Measurements from ENCODE around the gene SGCA. TPM values are rescaled to one million over a fixed set of nuclear protein-coding genes. Genes with fewer than 3 reads are reported as not detected.

Gene SGCA
- total and polyA plus RNA-seq, 2 of the 13 experiments (the other 11 are each of a cell fraction or from before 2014, with no cell fraction given) = not detected

DNA sequence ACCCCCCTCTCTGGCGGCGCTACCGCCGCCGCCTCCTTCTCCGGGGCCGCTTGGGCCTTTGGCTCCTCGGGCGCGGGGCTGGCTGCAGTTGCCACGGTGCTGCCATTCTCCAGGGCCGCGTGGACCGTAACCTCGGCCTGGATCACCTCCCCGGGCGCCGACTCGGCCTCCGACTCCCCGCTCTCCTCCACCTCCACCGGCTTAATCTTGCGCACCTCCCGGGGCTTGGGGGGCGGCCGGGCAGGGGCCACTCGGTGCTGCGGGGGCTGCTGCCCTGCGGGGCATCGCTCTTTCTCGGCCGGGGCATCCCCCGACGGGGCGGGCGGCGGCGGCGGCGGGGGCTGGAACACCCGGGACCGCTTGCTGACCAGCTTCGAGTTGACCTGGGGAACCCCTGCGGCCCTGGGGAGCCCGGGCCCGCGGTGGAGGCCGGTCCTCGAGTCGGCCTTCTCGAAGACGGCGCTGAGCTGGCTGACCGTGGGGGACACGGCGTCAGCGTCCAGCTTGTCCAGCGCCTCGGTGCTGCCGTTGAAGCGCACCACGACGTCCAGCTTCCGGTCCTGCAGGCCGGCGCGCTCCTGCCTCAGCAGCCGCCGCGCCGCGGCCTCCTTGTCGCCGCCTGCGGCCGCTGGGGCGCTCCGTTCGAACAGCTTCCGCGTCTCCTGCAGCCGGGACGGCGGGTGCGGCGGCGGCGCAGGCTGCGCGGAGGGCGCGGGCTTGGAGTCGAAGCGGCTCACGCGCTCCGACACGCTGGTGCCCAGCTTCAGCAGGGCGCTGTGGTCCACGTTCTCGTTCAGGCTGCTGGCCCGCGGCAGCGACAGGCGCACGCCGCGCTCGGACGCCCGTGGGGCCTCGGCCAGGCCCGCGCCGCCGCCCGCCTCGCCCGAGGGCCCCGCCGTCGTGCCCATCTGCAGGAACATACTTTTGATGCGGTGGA is 16.1 kb upstream of the SGCA start (continued):
- peak; percentile 6; the same call in 1 of the 2 replicates for TF ChIP-seq HNF4G (IDR thresholded peaks at IDR 0.05; ENCODE audit: borderline replicate concordance, low read depth, low read length)
- TF ChIP-seq HNF4G (CRISPR knock-in tag; IDR thresholded peaks at IDR 0.05; ENCODE audit: borderline replicate concordance, low read depth) = no peak
- 0 out of 2 replicates have a peak, but pooled peaks have one; percentile 29 for TF ChIP-seq PREB (CRISPR knock-in tag; IDR thresholded peaks at IDR 0.05)
- TF ChIP-seq RFX3 (CRISPR knock-in tag; IDR thresholded peaks at IDR 0.05) = no peak
- TF ChIP-seq TMF1 (CRISPR knock-in tag; IDR thresholded peaks at IDR 0.05; ENCODE audit: low read depth) = peak; percentile 78; the same call in 1 of the 2 replicates
- TF ChIP-seq, protein P1, sequence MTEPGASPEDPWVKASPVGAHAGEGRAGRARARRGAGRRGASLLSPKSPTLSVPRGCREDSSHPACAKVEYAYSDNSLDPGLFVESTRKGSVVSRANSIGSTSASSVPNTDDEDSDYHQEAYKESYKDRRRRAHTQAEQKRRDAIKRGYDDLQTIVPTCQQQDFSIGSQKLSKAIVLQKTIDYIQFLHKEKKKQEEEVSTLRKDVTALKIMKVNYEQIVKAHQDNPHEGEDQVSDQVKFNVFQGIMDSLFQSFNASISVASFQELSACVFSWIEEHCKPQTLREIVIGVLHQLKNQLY (CRISPR knock-in tag; IDR thresholded peaks at IDR 0.05) = no peak
- TF ChIP-seq, protein P2, sequence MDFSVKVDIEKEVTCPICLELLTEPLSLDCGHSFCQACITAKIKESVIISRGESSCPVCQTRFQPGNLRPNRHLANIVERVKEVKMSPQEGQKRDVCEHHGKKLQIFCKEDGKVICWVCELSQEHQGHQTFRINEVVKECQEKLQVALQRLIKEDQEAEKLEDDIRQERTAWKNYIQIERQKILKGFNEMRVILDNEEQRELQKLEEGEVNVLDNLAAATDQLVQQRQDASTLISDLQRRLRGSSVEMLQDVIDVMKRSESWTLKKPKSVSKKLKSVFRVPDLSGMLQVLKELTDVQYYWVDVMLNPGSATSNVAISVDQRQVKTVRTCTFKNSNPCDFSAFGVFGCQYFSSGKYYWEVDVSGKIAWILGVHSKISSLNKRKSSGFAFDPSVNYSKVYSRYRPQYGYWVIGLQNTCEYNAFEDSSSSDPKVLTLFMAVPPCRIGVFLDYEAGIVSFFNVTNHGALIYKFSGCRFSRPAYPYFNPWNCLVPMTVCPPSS (IDR thresholded peaks at IDR 0.05) = no peak
- TF ChIP-seq ARNT (IDR thresholded peaks at IDR 0.05) = no peak
- TF ChIP-seq ZNF614 (CRISPR knock-in tag; IDR thresholded peaks at IDR 0.05; ENCODE audit: borderline replicate concordance) = no peak
- TF ChIP-seq ZNF280B (CRISPR knock-in tag; IDR thresholded peaks at IDR 0.05; ENCODE audit: borderline replicate concordance) = no peak
- TF ChIP-seq, protein P3, sequence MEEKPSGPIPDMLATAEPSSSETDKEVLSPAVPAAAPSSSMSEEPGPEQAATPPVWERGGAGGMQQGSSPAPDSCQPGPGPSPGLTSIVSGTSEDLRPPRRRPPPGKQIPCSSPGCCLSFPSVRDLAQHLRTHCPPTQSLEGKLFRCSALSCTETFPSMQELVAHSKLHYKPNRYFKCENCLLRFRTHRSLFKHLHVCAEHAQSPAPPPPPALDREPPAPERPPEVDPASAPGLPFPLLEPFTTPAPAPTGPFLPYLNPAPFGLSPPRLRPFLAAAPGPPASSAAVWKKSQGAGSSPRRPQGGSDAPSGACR (CRISPR knock-in tag; IDR thresholded peaks at IDR 0.05) = no peak
- TF ChIP-seq HNRNPL (IDR thresholded peaks at IDR 0.05; ENCODE audit: low read depth, low read length) = peak; percentile 23; the same call in 1 of the 2 replicates
- TF ChIP-seq, protein P4, sequence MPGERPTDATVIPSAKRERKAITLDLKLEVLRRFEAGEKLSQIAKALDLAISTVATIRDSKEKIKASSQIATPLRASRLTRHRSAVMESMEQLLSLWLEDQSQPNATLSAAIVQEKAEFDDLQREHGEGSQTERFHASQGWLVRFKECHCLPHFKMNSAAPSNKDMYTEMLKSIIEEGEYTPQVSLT (CRISPR knock-in tag; IDR thresholded peaks at IDR 0.05; ENCODE audit: borderline replicate concordance, low read depth) = no peak
- no peak for TF ChIP-seq THYN1 (CRISPR knock-in tag; IDR thresholded peaks at IDR 0.05; ENCODE audit: borderline replicate concordance, low read depth)
- TF ChIP-seq, protein P5, sequence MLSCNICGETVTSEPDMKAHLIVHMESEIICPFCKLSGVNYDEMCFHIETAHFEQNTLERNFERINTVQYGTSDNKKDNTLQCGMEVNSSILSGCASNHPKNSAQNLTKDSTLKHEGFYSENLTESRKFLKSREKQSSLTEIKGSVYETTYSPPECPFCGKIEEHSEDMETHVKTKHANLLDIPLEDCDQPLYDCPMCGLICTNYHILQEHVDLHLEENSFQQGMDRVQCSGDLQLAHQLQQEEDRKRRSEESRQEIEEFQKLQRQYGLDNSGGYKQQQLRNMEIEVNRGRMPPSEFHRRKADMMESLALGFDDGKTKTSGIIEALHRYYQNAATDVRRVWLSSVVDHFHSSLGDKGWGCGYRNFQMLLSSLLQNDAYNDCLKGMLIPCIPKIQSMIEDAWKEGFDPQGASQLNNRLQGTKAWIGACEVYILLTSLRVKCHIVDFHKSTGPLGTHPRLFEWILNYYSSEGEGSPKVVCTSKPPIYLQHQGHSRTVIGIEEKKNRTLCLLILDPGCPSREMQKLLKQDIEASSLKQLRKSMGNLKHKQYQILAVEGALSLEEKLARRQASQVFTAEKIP (CRISPR knock-in tag; IDR thresholded peaks at IDR 0.05; ENCODE audit: borderline replicate concordance) = no peak
- TF ChIP-seq ZNF737 (CRISPR knock-in tag; IDR thresholded peaks at IDR 0.05; ENCODE audit: borderline replicate concordance) = no peak
- TF ChIP-seq ZNF232 (CRISPR knock-in tag; IDR thresholded peaks at IDR 0.05; ENCODE audit: borderline replicate concordance) = no peak
- TF ChIP-seq ZSCAN9 (CRISPR knock-in tag; IDR thresholded peaks at IDR 0.05; ENCODE audit: borderline replicate concordance) = no peak
- peak; percentile 89 for TF ChIP-seq HES4 (CRISPR knock-in tag; IDR thresholded peaks at IDR 0.05; ENCODE audit: borderline replicate concordance)
- 0 out of 2 replicates have a peak, but pooled peaks have one; percentile 57 for TF ChIP-seq ZNF451 (CRISPR knock-in tag; IDR thresholded peaks at IDR 0.05)
- TF ChIP-seq ZNF501 (CRISPR knock-in tag; IDR thresholded peaks at IDR 0.05) = peak; percentile 42; the same call in 1 of the 2 replicates
